GM19372 (cell line): Measurements from ENCODE around the gene PILRB.
"Not testable (repeated sequence)": the region's sequence is repeated elsewhere in the genome, so short reads cannot be mapped to it uniquely, and the experiment has no call there.

Experiments
- ATAC-seq: cut with Tn5 transposase; IDR thresholded peaks from one replicate; pipeline ENCODE4 v1.9.1; 2021; ENCODE audit warnings: mild to moderate bottlenecking, low read depth, moderate library complexity; ENCODE audit not compliant: unreplicated experiment

PILRB gene

DNA sequence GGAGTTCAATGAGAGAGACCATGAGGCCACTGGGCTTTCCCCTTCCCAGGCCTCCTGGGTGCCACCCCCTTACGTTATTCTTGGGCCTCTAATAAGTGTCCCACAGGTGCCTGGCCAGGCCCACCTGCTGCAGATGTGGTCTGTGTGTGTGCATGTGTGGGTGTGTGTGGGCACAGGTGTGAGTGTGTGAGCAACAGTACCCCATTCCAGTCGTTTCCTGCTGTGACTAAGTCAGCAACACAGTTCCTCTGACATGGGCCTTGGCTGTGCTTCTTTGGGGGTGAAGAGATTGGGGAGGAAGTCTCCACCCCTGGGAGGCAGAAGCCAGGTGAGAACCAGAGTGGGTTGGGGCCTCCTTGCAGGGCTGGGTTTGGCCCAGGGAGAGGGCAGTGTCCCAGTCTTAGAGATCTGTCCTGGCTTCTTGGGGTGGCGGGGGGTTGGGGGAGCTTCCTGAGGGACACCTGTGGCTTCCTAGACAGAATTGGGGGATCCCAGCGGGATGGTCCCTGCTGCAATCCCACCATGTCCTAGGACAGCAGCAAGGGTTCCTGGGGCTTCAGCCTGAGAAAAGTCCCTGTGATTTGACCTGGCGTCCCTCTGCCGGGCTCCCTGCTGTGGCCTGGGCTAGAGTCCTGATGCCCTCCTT, 4.1 kb upstream of the PILRB start:
- no peak for ATAC-seq

DNA sequence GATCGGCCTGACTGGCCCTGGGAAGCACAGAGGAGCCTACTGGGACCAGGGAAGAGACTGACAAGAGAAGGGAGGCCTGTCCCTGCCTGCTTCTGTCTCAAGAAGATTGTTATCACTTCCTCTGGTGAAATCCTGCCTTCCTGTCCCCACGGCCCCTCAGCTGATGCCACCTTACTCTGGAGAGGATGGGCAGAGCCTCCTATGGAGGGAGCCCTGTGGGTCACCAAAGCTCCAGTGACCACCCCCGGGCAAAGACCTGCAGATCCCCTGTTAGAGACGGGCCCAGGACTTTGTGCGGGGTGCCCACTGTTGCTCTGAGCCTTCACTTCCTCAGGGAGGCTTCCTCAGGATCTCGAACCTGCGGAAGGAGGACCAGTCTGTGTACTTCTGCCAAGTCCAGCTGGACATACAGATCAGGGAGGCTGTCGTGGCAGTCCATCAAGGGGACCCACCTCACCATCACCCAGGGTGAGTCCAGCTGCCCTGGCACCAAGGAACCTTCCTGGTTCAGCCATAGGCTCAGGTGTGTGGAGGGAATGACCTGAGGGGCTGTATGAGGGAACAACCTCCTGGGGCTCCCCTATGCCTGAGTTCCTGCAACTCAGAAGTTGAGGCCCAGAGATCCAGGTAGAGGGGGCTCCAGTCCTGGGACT, 1.4 kb upstream of the PILRB start:
- no peak for ATAC-seq

DNA sequence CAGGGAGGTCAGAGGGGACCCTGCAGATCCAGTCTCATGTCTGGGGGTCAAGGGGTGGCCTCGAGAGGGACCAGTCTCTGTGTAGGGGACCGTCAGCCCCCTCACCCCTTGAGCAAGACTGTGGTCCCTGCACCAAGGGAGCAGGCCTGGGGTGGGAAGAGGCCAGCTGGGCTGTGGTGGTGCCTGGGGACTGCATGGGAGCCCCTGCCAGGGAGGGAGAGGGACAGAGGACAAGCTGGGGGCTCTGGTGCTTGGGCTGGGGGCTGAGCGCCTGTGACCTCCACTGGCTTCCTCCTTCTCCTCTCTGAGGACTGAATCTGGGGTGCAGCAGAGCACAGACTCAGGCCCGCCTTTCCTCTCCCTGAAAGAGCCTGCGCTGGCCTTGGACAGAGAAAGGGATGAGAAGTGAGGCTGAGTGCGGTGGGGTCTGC, 771 bp upstream of the PILRB start:
- ATAC-seq = no peak

DNA sequence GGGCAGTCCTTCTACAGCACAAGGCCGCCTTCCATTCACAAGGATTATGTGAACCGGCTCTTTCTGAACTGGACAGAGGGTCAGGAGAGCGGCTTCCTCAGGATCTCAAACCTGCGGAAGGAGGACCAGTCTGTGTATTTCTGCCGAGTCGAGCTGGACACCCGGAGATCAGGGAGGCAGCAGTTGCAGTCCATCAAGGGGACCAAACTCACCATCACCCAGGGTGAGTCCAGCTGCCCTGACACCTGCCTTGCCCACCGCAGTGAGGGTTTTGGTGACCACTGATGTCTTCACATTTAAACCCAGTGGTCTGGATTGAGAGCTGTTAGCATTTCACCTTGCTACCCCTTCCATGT, 918 bp downstream of the PILRB start:
- no peak for ATAC-seq

DNA sequence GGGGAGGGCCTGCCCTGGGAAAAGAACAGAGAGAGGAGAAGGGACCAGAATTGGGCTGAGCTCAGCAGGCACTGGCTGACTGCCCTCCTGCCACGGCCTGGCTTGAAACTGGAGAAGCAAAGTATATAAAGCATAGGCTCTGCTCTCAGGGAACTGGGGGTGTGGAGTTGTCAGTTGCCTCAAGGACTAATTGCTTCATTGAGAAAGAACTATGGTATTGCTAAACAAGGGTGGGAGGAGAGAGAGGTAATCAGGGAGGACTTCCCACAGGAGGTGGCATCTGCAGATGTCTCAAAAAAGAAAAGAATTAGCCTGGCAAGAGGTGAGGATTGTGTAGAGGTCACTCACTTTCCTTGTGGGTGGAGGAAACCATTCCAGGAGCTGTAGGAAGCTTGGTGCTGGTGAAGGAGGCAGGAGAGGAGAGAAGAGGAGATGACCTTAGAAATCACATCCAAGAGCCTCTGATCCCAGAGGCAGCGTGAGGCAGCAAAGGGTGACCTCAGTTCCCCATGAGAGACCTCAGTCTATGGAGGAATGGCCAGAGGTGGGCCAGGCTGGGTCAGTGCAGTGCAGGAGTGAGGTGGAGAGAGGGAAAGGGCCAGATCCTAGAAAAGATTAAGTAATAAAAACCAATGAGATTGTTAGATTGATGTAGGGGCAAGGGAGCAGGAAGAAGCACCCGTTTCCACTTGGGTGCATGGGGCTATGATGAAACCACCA, 2.4 kb downstream of the PILRB start:
- no peak for ATAC-seq

DNA sequence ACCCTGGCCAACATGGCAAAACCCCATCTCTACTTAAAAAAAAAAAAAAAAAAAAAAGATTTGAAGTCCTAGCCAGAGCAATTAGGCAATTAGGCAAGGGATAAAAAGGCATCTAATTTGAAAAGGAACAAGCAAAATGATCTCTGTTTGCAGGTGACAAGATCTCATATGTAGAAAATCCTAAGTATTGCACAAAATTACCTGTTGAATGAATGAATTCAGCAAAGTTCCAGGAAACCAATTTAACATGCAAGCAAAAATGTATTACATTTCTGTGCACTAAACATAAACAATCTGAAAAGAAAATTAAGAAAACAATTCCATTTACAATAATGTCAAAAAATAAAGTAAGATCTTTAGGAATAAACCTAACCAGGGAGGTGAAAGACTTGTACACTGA, 5.2 kb downstream of the PILRB start:
- ATAC-seq = no peak

DNA sequence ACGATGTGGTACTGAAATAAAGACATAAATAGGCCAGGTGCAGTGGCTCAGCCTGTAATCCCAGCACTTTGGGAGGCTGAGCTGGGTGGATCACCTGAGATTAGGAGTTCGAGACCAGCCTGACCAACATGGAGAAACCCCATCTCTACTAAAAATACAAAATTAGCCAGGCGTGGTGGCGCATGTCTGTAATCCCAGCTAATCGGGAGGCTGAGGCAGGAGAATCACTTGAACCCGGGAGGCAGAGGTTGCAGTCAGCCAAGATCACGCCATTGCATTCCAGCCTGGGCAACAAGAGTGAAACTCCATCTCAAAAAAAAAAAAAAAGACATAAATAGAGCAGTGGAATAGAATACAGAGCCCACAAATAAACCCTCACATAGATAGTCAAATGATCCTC, 5.9 kb downstream of the PILRB start:
- ATAC-seq = not testable (repeated sequence)

DNA sequence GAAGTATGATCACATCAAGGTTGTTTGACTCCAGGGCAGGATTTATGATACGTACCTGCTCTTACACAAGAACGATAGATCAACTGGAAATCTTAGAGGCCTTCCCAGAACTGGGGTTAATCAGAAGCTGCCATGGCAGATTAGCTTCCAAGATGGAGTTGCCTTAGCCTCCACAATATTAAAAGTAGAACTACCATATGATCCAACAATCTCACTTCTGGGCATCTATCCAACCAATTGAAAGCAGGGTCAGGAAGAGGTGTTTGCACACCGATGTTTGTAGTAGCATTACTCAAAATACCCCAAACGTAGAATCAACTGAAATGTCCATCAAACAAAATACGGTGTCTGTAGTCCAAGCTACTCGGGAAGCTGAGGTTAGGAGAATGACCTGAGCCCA, 6.6 kb downstream of the PILRB start:
- no peak for ATAC-seq

DNA sequence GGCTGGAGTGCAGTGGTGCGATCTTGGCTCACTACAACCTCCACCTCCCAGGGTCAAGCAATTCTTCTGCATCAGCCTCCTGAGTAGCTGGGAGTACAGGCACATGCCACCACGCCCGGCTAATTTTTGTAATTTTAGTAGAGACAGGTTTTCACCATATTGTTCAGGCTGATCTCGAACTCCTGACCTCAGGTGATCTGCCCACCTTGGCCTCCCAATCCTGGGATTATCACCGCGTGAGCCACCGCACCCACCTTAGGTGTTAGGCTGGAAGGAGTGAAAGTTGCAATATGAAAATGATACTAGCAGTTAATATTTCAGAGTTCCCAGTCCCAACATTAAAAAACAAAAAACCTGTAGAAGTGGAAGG, 8.1 kb downstream of the PILRB start:
- ATAC-seq = not testable (repeated sequence)

DNA sequence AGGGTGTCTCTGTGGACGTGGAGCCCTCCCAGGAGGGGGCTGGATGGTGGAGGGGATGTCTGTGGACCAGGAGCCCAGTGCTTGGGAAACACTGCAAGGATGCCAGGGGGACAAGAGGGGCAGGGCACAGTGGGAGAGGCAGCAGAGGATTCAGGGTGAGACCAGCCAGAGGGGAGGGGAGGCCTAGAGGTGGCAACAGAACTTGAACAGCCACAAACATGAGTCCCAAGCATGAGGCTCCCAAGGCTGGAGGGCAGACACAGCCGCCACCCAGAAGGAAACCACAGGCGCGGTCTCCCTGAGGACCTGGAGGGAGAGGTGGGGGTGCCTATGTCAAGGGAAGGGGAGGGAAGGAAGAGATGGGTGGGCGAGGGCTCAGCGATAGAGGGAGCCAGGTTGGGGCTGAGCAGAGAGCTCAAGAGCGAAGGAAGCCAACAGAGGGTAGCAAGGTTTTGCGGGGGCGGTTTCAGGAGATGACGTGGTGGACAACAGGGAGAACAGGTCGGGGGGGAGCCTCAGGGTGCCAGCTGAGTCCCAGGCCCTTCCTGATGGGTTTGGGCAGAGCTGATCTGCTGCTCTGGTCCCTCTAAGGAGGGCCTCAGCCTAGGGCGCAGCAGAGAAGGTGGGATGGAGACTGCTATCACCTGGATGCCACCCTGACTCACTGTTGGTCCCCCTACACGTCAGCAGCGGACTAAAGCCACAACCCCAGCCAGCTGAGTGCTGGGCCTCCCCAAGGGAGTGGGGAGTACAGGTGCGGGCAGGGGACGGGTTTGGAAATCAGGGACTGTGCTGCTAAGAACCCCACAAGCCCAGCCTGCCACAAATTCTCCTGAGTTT, 8.7 kb downstream of the PILRB start:
- no peak for ATAC-seq

DNA sequence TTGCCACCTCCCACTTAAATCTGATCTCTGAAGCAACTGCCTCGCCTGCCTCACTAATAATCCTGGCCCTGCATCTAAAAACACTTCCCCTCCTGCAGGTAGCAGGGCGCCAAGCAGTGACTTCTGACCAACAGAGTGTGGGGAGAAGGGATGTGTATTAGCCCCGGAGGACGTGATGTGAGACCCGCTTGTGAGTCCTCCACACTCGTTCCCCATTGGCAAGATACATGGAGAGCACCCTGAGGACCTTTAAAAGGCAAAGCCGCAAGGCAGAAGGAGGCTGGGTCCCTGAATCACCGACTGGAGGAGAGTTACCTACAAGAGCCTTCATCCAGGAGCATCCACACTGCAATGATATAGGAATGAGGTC, 9.3 kb downstream of the PILRB start:
- no peak for ATAC-seq

DNA sequence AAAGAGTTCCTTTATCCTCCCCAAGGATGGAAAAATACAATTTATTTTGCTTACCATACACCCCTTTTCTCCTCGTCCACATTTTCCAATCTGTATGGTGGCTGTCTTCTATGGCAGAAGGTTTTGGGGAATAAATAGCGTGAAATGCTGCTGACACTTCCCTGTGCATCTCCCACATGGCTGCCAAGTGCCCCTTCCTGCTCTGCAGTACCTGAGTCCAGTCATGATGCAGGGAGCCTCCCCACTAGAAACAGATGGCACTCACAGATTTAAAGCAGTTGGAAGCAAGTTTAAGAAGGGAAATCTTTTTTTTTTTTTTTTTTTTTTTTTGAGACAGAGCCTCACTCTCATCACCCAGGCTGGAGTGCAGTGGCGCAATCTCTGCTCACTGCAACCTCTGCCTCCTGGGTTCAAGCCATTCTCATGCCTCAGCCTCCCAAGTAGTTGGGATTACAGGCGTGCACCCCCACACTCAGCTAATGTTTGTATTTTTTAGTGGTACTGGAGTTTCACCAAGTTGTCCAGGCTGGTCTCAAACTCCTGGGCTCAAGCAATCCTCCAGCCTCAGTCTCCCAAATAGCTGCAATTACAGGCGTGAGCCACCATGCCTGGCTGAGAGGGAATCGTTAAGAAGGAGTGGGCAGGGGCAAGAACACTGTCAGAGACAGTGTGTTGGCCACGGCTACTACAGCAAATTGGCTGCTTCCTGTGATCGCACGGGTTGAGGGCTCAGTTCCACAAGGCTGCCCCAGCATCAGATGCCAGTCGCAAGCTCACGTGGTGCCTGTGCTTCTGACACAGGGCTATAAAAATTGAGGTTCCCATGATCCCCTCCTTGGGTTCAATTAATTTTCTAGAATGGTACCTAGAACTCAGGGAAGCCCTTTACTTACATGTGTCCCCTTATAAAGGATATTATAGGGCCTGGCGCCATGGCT, 10.0 kb downstream of the PILRB start:
- no peak for ATAC-seq

DNA sequence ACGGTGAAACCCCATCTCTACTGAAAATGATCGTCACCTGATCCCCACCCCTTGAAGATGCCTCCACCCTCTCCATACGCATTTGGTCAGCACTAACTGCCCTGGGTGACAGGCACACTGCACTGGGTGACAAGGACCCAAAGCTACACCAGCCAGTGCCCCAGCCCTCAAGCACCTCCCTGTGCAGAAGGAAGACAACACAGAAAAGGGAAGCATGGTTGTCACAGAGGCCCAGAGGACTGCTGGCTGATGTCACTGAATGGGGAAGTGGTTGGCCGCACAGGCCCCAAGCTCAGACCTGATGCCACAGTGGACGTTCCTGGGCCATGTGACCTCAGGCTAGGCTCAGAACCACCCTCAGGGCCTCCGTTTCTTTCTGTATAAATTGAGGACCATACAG, 11.2 kb downstream of the PILRB start:
- ATAC-seq = peak; percentile 77

DNA sequence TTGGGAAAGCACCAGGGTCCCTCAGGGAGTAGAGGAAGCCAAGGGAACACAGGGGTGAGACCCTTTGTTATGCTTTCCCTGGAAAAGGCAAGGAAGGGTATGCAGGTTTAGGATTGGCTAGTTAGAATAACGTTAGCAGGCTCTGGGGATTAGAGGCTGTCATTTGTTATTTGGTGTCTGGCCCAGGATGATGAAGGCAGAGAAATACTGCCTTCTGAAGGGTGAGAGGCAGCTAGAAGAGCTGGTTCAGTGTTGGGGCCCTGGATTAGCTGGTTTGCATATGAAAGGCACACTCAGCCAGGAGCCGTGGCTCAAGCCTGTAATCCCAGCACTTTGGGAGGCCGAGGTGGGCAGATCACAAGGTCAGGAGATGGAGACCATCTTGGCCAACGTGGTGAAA, 12.4 kb downstream of the PILRB start:
- no peak for ATAC-seq

DNA sequence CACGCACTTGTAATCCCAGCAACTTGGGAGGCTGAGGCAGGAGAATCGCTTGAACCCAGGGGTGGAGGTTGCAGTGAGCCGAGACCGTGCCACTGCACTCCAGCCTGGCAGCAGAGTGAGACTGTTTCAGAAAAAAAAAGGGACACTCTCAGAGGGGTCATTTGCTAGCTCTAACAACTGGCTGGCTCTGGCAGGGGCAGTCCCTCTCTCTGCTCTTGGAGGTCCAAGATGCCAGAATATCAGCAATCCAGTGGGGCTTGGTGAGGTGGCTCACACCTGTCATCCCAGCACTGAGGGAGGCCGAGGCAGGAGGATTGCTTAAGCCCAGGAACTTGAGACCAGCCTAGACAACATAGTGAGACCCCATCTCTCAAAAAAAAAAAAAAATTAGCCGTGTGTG, 12.8 kb downstream of the PILRB start:
- no peak for ATAC-seq

DNA sequence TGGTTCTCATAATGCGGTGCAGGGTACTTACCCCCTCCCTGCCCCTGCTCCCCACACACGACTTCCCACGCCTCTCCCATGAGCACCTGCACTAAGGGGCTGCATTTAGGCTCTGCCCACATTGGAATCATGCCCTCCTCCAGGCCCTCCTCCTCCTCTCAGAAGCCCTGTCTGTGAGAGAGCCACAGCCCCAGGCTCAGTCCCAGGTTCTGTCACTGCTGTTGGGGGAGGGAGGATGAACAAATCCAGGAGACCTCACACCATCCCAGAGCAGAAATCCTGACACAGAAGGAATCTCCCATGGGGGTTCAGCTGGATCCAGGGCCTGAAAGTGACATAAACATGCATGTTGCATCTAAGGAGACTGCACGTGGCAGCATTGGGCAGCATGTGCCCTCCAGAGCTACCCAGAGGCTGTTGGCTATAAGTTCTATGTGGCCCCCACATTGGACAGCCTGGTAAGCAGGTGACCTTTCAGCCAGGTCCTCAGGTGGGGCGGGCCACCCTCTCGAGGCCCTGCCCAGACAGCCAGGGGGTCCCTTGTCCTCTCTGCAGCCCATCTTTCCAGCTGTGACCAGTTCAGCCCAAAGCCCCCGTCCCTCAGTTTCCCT, 13.7 kb downstream of the PILRB start:
- no peak for ATAC-seq

DNA sequence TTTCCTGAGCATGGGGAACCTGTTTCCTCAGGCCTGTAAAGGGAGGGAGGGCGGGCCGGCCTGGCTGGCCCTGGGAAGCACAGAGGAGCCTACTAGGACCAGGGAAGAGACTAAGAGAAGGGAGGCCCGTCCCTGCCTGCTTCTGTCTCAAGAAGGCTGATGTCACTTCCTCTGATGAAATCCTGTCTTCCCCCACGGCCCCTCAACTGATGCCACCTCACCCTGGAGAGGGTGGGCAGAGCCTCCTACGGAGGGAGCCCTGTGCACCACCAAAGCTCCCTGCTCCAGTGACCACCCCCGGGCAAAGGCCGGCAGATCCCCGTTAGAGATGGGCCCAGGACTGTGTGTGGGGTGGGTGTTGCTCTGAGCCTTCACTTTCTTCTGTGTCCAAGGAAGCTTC, 14.3 kb downstream of the PILRB start:
- ATAC-seq = no peak

DNA sequence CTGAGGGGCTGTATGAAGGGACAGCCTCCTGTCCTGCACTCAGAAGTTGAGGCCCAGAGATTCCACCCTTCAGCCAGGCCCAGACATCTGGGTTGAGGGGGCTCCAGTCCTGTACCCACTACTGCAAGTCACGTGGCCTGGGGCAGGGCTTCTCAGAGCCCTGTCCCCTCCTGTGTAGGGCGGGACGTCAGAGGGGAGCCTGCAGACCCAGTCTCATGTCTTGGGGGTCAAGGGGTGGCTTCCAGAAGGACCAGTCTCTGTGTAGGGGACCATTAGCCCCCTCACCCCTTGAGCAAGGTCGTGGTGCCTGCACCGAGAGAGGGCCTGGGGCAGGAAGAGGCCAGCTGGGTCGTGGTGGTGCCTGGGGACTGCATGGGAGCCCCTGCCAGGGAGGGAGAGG, 14.8 kb downstream of the PILRB start:
- no peak for ATAC-seq

DNA sequence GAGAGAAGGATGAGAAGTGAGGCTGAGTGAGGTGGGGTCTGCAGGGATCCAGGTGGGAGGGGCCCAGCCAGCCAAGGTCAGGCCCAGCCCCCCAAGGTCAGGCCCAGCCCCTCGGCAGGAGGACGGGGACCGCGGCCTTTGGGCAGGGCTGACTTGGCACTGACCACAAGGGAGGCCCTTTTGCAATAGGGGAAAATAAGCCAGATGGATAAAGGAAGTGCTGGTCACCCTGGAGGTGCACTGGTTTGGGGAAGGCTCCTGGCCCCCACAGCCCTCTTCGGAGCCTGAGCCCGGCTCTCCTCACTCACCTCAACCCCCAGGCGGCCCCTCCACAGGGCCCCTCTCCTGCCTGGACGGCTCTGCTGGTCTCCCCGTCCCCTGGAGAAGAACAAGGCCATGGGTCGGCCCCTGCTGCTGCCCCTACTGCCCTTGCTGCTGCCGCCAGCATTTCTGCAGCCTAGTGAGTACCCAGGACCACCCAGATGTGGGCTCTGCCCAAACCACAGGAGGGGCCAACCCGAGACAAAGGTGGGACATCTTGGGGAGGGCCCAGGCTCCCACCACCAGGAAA, 15.4 kb downstream of the PILRB start, which contains the start of gene PILRA:
TSS of gene PILRA (plus strand) at position 227 of the 571 bp plus-strand sequence. CDS start at position 397, 170 bp downstream.
- no peak for ATAC-seq
